Measurements from ENCODE around the gene PCED1B.

Gene PCED1B

GRCh38 chr12:47135578-47135977, 56.2 kb downstream of the PCED1B start:
- H3K4me3 Mint-ChIP-seq: no peak overlapping the region
- DNase-seq (ENCODE audit: low spot score in 2 of 2) (no peak), ATAC-seq (ENCODE audit: low read depth) (no peak)
- H3K9me3 Mint-ChIP-seq: peaks cover 2% of the 10 kb centered on the region
- peaks cover 16% of the 10 kb centered on the region for H3K4me1 Mint-ChIP-seq
- peaks cover 28% of the 10 kb centered on the region for H3K36me3 Mint-ChIP-seq
- H3K27ac Mint-ChIP-seq: no peak overlapping the region
- H3K27me3 Mint-ChIP-seq: no peaks in the 10 kb centered on the region

- H3K9me3 Mint-ChIP-seq: peaks cover 5% of the 10 kb centered on the region
- H3K36me3 Mint-ChIP-seq: peaks cover 34% of the 10 kb centered on the region
- H3K4me3 Mint-ChIP-seq: no peak overlapping the region
- DNase-seq (ENCODE audit: low spot score in 2 of 2) (no peak), ATAC-seq (ENCODE audit: low read depth) (no peak)
- H3K4me1 Mint-ChIP-seq: peaks cover 8% of the 10 kb centered on the region
- H3K27ac Mint-ChIP-seq: peak overlapping the region; percentile 0
- no peaks in the 10 kb centered on the region for H3K27me3 Mint-ChIP-seq
Measured at GRCh38 chr12:47139000-47139681, 59.7 kb downstream of the PCED1B start.

GRCh38 chr12:47141459-47141858, 62.0 kb downstream of the PCED1B start:
- Mint-ChIP-seq H3K4me3 (no peak overlapping the region), H3K36me3 (peaks cover 27% of the 10 kb centered on the region), H3K4me1 (peaks cover 8% of the 10 kb centered on the region), H3K9me3 (peaks cover 5% of the 10 kb centered on the region), H3K27me3 (no peaks in the 10 kb centered on the region), H3K27ac (no peak overlapping the region)
- ATAC-seq (ENCODE audit: low read depth) (no peak), DNase-seq (ENCODE audit: low spot score in 2 of 2) (no peak)

GRCh38 chr12:47144769-47145168, 65.3 kb downstream of the PCED1B start:
- DNase-seq (ENCODE audit: low spot score in 2 of 2) (no peak), ATAC-seq (ENCODE audit: low read depth) (no peak)
- Mint-ChIP-seq H3K4me3 (no peak overlapping the region), H3K36me3 (peaks cover 18% of the 10 kb centered on the region), H3K4me1 (no peaks in the 10 kb centered on the region), H3K27me3 (no peaks in the 10 kb centered on the region), H3K9me3 (peaks cover 3% of the 10 kb centered on the region), H3K27ac (peak overlapping the region; percentile 17)

- Mint-ChIP-seq H3K27me3 (no peaks in the 10 kb centered on the region), H3K27ac (peak overlapping the region; percentile 17), H3K4me3 (no peak overlapping the region), H3K36me3 (peaks cover 18% of the 10 kb centered on the region), H3K9me3 (peaks cover 3% of the 10 kb centered on the region), H3K4me1 (no peaks in the 10 kb centered on the region)
- no peak for DNase-seq (ENCODE audit: low spot score in 2 of 2)
- no peak for ATAC-seq (ENCODE audit: low read depth)
Measured at GRCh38 chr12:47145188-47145587, 65.8 kb downstream of the PCED1B start.

- Mint-ChIP-seq H3K36me3 (peaks cover 20% of the 10 kb centered on the region), H3K4me3 (no peak overlapping the region), H3K4me1 (no peaks in the 10 kb centered on the region), H3K27ac (no peak overlapping the region), H3K9me3 (peaks cover 1% of the 10 kb centered on the region), H3K27me3 (no peaks in the 10 kb centered on the region)
- ATAC-seq (ENCODE audit: low read depth) (no peak), DNase-seq (ENCODE audit: low spot score in 2 of 2) (no peak)
Measured at GRCh38 chr12:47147739-47148138, 68.3 kb downstream of the PCED1B start.

GRCh38 chr12:47149146-47149545, 69.7 kb downstream of the PCED1B start:
- Mint-ChIP-seq H3K4me3 (no peak overlapping the region), H3K27ac (no peak overlapping the region), H3K36me3 (peaks cover 18% of the 10 kb centered on the region), H3K4me1 (no peaks in the 10 kb centered on the region), H3K9me3 (peaks cover 1% of the 10 kb centered on the region), H3K27me3 (no peaks in the 10 kb centered on the region)
- no peak for ATAC-seq (ENCODE audit: low read depth)
- no peak for DNase-seq (ENCODE audit: low spot score in 2 of 2)

- ATAC-seq (ENCODE audit: low read depth): no peak
- H3K4me3 Mint-ChIP-seq: no peak overlapping the region
- H3K27ac Mint-ChIP-seq: peak overlapping the region; percentile 8
- H3K36me3 Mint-ChIP-seq: peaks cover 17% of the 10 kb centered on the region
- H3K27me3 Mint-ChIP-seq: no peaks in the 10 kb centered on the region
- peaks cover 6% of the 10 kb centered on the region for H3K4me1 Mint-ChIP-seq
- peaks cover 1% of the 10 kb centered on the region for H3K9me3 Mint-ChIP-seq
- DNase-seq (ENCODE audit: low spot score in 2 of 2): no peak
Measured at GRCh38 chr12:47152095-47152494, 72.7 kb downstream of the PCED1B start.

GRCh38 chr12:47155457-47156166, 76.2 kb downstream of the PCED1B start:
- H3K36me3 Mint-ChIP-seq: peaks cover 27% of the 10 kb centered on the region
- H3K4me3 Mint-ChIP-seq: no peak overlapping the region
- peak overlapping the region; percentile 65 for H3K27ac Mint-ChIP-seq
- DNase-seq (ENCODE audit: low spot score in 2 of 2): no peak
- no peaks in the 10 kb centered on the region for H3K27me3 Mint-ChIP-seq
- peaks cover 3% of the 10 kb centered on the region for H3K9me3 Mint-ChIP-seq
- peaks cover 10% of the 10 kb centered on the region for H3K4me1 Mint-ChIP-seq
- peak; percentile 14 for ATAC-seq (ENCODE audit: low read depth)

GRCh38 chr12:47156167-47156736, 76.8 kb downstream of the PCED1B start:
- Mint-ChIP-seq H3K27me3 (no peaks in the 10 kb centered on the region), H3K9me3 (peaks cover 3% of the 10 kb centered on the region), H3K4me1 (peaks cover 14% of the 10 kb centered on the region), H3K4me3 (no peak overlapping the region), H3K36me3 (peaks cover 26% of the 10 kb centered on the region), H3K27ac (peak overlapping the region; percentile 65)
- ATAC-seq (ENCODE audit: low read depth) (peak; percentile 37), DNase-seq (ENCODE audit: low spot score in 2 of 2) (no peak)

GRCh38 chr12:47158792-47159191, 79.4 kb downstream of the PCED1B start:
- peaks cover 14% of the 10 kb centered on the region for H3K4me1 Mint-ChIP-seq
- peaks cover 6% of the 10 kb centered on the region for H3K9me3 Mint-ChIP-seq
- H3K27me3 Mint-ChIP-seq: no peaks in the 10 kb centered on the region
- H3K27ac Mint-ChIP-seq: no peak overlapping the region
- ATAC-seq (ENCODE audit: low read depth) (no peak), DNase-seq (ENCODE audit: low spot score in 2 of 2) (no peak)
- H3K4me3 Mint-ChIP-seq: no peak overlapping the region
- H3K36me3 Mint-ChIP-seq: peaks cover 30% of the 10 kb centered on the region

- Mint-ChIP-seq H3K27me3 (no peaks in the 10 kb centered on the region), H3K4me3 (no peak overlapping the region), H3K27ac (no peak overlapping the region), H3K9me3 (peaks cover 6% of the 10 kb centered on the region), H3K4me1 (peaks cover 14% of the 10 kb centered on the region), H3K36me3 (peaks cover 30% of the 10 kb centered on the region)
- DNase-seq (ENCODE audit: low spot score in 2 of 2) (no peak), ATAC-seq (ENCODE audit: low read depth) (no peak)
Measured at GRCh38 chr12:47159348-47159747, 79.9 kb downstream of the PCED1B start.

GRCh38 chr12:47160316-47161244, 81.2 kb downstream of the PCED1B start:
- ATAC-seq (ENCODE audit: low read depth): peak; percentile 67
- Mint-ChIP-seq H3K9me3 (peaks cover 6% of the 10 kb centered on the region), H3K4me3 (no peak overlapping the region), H3K36me3 (peaks cover 30% of the 10 kb centered on the region), H3K4me1 (peaks cover 14% of the 10 kb centered on the region), H3K27ac (no peak overlapping the region), H3K27me3 (no peaks in the 10 kb centered on the region)
- no peak for DNase-seq (ENCODE audit: low spot score in 2 of 2)

GRCh38 chr12:47164116-47164515, 84.7 kb downstream of the PCED1B start:
- no peak for DNase-seq (ENCODE audit: low spot score in 2 of 2)
- H3K4me1 Mint-ChIP-seq: peaks cover 4% of the 10 kb centered on the region
- no peaks in the 10 kb centered on the region for H3K27me3 Mint-ChIP-seq
- H3K36me3 Mint-ChIP-seq: peaks cover 25% of the 10 kb centered on the region
- peak overlapping the region; percentile 85 for H3K27ac Mint-ChIP-seq
- no peak for ATAC-seq (ENCODE audit: low read depth)
- H3K9me3 Mint-ChIP-seq: peaks cover 3% of the 10 kb centered on the region
- H3K4me3 Mint-ChIP-seq: no peak overlapping the region
